Islet precursor cell (in vitro differentiated cells): ENCODE measurements around the gene TAF3.

Experiments used
- DNase-seq: peaks from one replicate; pipeline ENCODE4 v3.0.0-alpha.2; 2018

TAF3 gene

GRCh38 chr10:8049045-8049864 lies 230.9 kb downstream of the TAF3 start:
- peak; percentile 73 for DNase-seq

- DNase-seq, result peak; percentile 74
These were observed 231.7 kb downstream of the TAF3 start for GRCh38 chr10:8049865-8050555.

GRCh38 chr10:8050556-8051108 lies 232.3 kb downstream of the TAF3 start:
- DNase-seq, result no peak

- DNase-seq, result no peak
These were observed 233.0 kb downstream of the TAF3 start for GRCh38 chr10:8051109-8051821.

GRCh38 chr10:8051851-8052257 lies 233.5 kb downstream of the TAF3 start:
- peak; percentile 97 for DNase-seq

- peak; percentile 60 for DNase-seq
These were observed 234.1 kb downstream of the TAF3 start for GRCh38 chr10:8052341-8052955.

- no peak for DNase-seq
These were observed 234.7 kb downstream of the TAF3 start for GRCh38 chr10:8052956-8053445.

GRCh38 chr10:8053446-8054243 lies 235.3 kb downstream of the TAF3 start:
- DNase-seq, result peak; percentile 96

GRCh38 chr10:8054244-8054493 lies 235.9 kb downstream of the TAF3 start:
- no peak for DNase-seq

- peak; percentile 98 for DNase-seq
These were observed 236.4 kb downstream of the TAF3 start, which contains the start of gene GATA3 for GRCh38 chr10:8054494-8055407. Gene GATA3, plus strand, starts transcription at chr10:8054688. Its CDS starts 968 bp downstream, at chr10:8055656.

GRCh38 chr10:8055420-8056349 lies 237.4 kb downstream of the TAF3 start:
- peak; percentile 60 for DNase-seq

GRCh38 chr10:8056378-8056777 lies 238.1 kb downstream of the TAF3 start:
- no peak for DNase-seq

- DNase-seq, result peak; percentile 47
These were observed 238.6 kb downstream of the TAF3 start for GRCh38 chr10:8056871-8057331.

GRCh38 chr10:8057636-8058273 lies 239.4 kb downstream of the TAF3 start:
- peak; percentile 84 for DNase-seq

- DNase-seq, result peak; percentile 52
These were observed 240.2 kb downstream of the TAF3 start for GRCh38 chr10:8058274-8059111.

- DNase-seq, result peak; percentile 57
These were observed 241.1 kb downstream of the TAF3 start for GRCh38 chr10:8059191-8059936.

GRCh38 chr10:8060010-8060703 lies 241.9 kb downstream of the TAF3 start:
- peak; percentile 82 for DNase-seq
